Esophagus mucosa (tissue), 1 donor: ENCODE measurements around the gene DLG1. TPM values are rescaled to one million over a fixed set of nuclear protein-coding genes. Genes with fewer than 3 reads are reported as not detected.
"Not testable (repeated sequence)": the region's sequence is repeated elsewhere in the genome, so short reads cannot be mapped to it uniquely, and the experiment has no call there.

Experiments
- ATAC-seq: fragments of 200-7000 bp; cut with Tn5 transposase; one replicate; pipeline ENCODE4 v1.9.1; 2020
- total RNA-seq: library from RNA; stranded (reverse); gene quantifications from one replicate; pipeline ENCODE4 v1.2.4, GENCODE V29; 2023
- donor health status: DM: yes; HTN: yes; CAD: no.

Gene DLG1
- total RNA-seq, 1 donor from 2014 or later: 113 TPM

GRCh38 chr3:197088370-197088769, 210.0 kb downstream of the DLG1 start:
- no peak for ATAC-seq

GRCh38 chr3:197085137-197085536, 213.3 kb downstream of the DLG1 start:
- ATAC-seq: no peak

DNA sequence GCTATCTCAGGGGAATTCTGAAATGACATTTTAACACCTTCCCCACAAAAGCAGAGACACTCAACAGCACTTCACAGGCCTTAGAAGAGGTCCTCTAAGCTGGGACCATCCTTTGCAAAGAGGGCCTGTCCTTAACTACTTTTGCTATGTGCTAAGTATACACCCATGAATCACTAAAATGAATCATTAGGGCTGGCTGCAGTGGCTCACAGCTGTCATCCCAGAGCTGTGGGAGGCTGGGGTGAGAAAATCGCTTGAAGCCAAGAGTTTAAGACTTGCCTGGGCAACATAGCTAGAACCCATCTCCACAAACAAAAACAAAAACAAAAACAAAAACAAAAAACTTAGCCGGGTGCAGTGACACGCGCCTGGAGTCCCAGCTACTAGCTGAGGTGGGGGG, 214.9 kb downstream of the DLG1 start:
- ATAC-seq: peak; percentile 83

DNA sequence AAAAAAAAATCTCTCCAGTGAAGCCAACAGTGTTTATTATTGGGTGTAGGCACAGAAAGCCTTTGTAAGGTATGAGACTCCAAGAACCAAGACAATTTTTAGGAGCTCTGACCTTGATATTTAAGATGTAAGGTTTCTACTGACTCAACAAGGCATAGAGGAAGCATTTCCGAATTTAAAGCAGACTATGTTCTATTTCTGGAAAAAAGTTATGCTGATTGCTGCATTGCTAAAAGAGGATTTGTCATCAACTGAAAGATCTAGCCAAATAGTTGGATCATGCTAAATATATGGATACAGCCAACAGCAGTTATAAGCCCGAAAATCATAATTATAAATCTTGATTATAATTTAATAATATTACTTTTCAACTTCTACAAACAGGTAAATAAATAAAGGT, 215.5 kb downstream of the DLG1 start:
- ATAC-seq: no peak

- no peak for ATAC-seq
Observed at GRCh38 chr3:197080344-197080743, 218.1 kb downstream of the DLG1 start.

- ATAC-seq: no peak
Observed at GRCh38 chr3:197076415-197076814, 222.0 kb downstream of the DLG1 start.

- ATAC-seq: no peak
Observed at GRCh38 chr3:197068077-197068476, 230.3 kb downstream of the DLG1 start.

- no peak for ATAC-seq
Observed at GRCh38 chr3:197064771-197065170, 233.6 kb downstream of the DLG1 start.

DNA sequence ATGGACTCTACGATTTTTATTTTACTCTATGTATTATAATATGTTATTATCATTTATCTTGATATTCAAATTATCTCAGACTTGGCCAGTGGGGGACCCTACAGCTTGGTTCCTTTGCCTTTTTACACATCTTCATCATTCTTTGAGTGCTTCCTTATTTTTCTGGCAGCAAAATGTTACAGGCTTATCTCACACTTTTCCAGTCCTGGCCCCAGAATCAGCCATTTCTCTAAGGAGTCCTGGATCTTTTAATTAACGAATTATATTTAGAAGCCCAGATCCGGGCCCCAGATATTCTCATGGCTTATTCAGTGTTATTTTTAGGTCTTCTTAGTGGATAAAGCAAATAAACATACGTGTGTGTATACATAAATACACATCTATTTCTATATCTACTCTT, 236.0 kb downstream of the DLG1 start:
- no peak for ATAC-seq

DNA sequence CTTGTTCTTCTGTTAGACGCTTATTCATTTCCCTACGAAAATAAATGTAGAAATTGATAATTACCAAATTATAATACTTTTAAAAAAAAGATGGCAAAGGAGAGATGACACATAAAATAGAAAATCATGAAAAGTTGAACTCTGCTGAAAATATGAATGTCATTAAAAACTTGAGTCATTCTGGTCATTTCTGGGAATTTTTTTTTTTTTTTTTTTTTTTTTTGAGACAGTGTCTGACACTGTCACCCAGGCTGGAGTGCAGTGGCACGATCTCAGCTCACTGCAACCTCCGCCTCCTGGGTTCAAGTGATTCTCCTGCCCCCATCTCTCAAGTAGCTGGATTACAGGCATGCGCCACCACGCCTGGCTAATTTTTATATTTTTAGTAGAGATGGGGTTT, 246.8 kb downstream of the DLG1 start:
- ATAC-seq: not testable (repeated sequence)

DNA sequence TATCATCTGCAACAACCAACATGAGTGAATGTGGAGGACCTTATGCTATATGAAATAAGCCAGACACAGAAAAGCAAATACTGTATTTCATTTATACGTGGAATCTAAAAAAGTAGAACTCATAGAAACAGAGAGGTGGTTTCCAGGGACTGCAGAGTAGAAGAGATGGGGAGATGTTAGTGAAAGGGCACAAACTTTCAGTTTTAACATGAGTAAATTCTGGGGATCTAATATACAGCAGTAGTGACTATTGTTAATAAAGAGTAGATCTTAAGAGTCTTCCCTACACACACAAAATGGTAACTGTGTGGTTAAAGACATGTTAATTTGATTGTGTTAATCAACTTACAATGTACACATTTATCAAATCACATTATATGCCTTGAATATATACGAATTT, 247.9 kb downstream of the DLG1 start:
- ATAC-seq: no peak

DNA sequence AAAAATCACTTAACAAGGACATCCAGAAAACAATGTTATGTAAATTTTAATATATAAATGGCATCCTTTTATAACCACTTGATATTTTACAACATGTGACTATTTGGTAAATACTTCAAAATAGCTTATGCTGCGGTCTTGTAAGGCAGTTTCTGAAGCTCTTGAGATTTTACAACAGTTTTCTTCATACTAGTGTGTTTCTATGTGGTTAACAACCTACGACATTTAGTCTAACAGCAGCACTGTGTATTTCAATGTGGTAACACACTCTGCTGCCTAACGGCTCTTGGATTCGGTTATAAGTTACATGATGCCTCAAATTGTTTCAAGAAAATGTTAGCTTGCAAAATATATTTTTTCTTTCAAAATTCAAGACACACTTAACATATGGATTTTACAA, 255.9 kb downstream of the DLG1 start:
- ATAC-seq: no peak

DNA sequence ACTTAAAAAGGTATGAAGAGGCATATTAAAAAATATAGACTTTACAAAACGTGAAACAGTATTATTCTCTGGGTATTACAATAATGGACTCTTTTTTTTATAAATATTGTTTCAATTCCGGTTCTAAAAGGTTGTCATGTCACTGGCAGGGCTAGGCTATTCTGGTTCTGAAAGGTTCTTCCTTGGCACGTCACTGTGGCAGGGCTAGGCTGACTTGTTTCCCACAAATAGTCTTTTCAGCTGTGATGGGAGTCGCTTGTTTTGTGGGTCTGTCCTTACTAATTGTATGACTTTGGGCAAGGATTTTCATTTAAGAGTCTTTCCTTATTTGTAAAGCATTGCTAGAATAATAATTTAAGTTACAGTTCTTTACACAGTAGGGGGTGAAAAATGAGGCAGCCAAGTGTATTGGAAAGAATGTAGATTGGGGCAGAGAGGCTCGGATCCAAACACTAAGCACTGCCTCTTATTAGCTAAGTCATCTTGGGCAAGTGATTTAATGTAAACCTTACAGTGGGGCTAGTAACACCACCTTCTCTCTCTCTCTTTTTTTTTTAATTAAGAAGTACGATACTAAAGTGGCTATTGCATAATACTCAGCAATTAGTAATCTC, 256.4 kb downstream of the DLG1 start:
- no peak for ATAC-seq

DNA sequence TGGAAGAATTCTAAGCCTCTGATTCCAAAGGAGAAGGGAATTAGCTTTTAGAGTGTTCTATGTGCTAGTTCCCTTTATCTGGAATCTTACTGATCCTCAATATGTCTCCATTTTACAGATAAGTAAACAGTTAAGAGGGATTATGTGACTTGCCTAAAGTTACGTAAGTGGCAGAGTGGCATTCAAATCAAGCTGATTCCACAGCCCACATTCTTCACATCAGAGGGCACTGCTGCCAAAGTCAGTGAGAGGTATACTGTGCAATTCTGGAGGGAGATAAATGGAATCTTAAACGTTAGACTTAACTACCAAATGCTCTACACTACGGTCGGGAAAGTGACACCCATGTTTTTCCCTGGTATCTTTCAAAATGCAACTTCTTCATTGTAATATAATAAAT, 257.8 kb downstream of the DLG1 start:
- no peak for ATAC-seq

DNA sequence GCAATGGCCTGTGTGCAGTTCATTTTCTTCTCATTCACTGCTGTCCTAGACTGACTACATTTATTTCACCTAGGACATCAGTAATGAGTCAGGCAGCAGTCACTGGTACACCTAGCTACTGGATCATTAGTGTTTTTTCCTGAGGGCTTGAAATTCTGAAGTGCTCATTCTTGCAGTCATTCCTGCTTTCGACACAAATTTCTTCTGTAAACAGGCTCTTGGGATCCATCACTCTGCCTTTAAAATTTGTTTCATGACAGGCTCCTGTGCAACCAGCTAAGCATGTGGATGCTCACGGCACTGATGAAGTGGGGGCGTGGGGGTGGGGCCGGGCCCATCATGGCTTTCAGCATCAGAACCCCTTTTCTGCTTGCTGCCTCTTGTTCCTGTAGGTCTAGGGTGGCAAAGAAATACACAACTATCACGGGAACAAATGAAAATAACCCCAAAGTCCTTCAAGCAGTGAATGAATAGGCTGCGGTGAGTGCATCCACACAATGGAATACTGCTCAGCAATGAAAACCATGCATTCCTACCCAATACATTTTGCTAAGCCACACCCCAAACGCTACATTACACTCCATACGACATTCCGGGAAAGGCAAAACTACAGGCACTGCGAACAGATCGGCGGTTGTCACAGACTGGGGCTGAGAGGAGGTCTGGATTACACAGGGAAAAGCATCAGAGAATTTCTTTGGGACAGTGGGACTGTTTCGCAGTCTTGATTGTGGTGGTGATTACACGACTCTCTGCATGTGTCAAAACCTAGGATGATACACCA, 259.5 kb downstream of the DLG1 start:
- peak; percentile 64 for ATAC-seq

- ATAC-seq: no peak
Observed at GRCh38 chr3:197035577-197035976, 262.8 kb downstream of the DLG1 start.

GRCh38 chr3:197034778-197035177, 263.6 kb downstream of the DLG1 start:
- ATAC-seq: not testable (repeated sequence)

DNA sequence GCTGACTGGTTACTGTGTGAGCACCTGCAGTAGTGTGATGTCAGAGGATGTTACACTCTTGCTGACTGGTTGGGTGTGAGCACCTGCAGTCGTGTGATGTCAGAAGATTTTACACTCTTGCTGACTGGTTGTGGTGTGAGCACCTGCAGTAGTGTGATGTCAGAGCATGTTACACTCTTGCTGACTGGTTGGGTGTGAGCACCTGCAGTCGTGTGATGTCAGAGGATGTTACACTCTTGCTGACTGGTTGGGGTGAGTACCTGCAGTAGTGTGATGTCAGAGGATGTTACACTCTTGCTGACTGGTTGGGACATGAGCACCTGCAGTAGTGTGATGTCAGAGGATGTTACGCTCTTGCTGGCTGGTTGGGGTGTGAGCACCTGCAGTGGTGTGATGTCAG, 264.6 kb downstream of the DLG1 start:
- not testable (repeated sequence) for ATAC-seq

- ATAC-seq: peak; percentile 76
Observed at GRCh38 chr3:197031315-197032285, 266.8 kb downstream of the DLG1 start.

DNA sequence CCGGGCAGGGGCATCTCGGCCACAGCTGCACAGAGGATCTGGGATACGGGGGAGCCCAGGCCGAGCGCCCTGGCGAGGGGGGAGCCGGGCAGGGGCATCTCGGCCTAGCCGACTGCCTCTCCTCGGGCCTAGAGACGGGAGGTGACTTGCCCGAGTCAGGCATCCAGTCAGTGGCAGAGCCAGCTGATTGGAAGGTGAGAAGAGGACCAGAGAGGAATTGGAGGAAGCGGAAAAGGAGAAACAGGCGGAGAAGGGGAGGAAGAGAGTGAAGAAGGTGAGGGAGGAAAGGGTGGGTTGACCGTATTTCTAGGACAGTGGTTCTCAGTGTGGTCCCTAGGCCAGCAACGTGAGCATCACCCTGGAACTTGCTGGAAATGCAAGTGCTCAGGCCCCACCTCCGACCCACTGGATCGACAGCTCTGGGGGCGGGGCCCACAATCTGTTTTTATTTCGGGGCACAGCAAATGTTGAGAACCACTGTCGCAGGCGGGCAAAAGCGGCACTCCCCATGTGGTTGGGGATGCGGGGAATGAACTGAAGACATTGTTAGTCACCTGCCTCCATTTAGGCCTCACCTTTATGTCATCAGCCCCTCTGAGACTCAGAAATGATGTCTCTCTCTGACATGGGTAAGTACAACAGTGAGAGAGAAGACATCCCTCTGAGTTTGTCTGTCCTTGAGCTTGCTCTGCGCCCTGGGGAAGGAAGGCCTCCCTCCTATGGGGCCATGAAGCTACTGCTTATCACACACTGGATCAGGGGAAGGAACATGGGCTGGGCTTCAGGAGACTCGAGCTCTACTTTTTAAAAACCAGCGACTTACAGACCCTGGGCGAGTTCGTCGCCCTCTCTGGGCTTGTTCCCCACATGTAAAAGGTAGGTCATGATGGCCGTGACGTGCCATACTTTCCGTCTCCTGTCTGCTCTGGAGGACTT, 267.8 kb downstream of the DLG1 start:
- ATAC-seq: peak; percentile 5

- peak; percentile 73 for ATAC-seq
Observed at GRCh38 chr3:197029511-197030167, 268.8 kb downstream of the DLG1 start, which contains the start of gene MELTF. Gene MELTF (minus strand): TSS chr3:197029817. CDS start chr3:197029702, 115 bp downstream.
